RPMI7951 (cell line): ENCODE data around the gene KIAA1549. TPM values are rescaled to one million over a fixed set of nuclear protein-coding genes. Genes with fewer than 3 reads are reported as not detected.

ENCODE experiments used
- DNase-seq: peaks from one replicate; pipeline ENCODE4 v3.0.0-alpha.2; 2012; ENCODE audit warnings: low read depth
- total RNA-seq: library from RNA; depleted of rRNA; stranded (reverse); fragments of >200 nt; shearing (Covaris generic); gene quantifications from 2 replicates; pipeline ENCODE4 v1.2.3, GENCODE V29; 2014

Gene KIAA1549
- total RNA-seq, 1 experiment from 2014 or later, result 6.4 TPM

GRCh38 chr7:138907850-138908249, 73.3 kb downstream of the KIAA1549 start:
- DNase-seq, result no peak

- DNase-seq, result no peak
Measured at GRCh38 chr7:138907201-138907847, 73.9 kb downstream of the KIAA1549 start.

- DNase-seq, result no peak
Measured at GRCh38 chr7:138903859-138904435, 77.2 kb downstream of the KIAA1549 start.

GRCh38 chr7:138903186-138903820, 77.9 kb downstream of the KIAA1549 start:
- DNase-seq, result peak; percentile 70

- no peak for DNase-seq
Measured at GRCh38 chr7:138902161-138902560, 79.0 kb downstream of the KIAA1549 start.

- DNase-seq, result peak; percentile 93
Measured at GRCh38 chr7:138900035-138900828, 81.0 kb downstream of the KIAA1549 start.

- no peak for DNase-seq
Measured at GRCh38 chr7:138898802-138899201, 82.4 kb downstream of the KIAA1549 start.

GRCh38 chr7:138898255-138898654, 82.9 kb downstream of the KIAA1549 start:
- DNase-seq, result no peak

- no peak for DNase-seq
Measured at GRCh38 chr7:138895679-138896078, 85.5 kb downstream of the KIAA1549 start.

GRCh38 chr7:138893258-138893657, 87.9 kb downstream of the KIAA1549 start:
- DNase-seq, result no peak

GRCh38 chr7:138892812-138893211, 88.4 kb downstream of the KIAA1549 start:
- DNase-seq, result no peak

- DNase-seq, result no peak
Measured at GRCh38 chr7:138892006-138892630, 89.1 kb downstream of the KIAA1549 start.

GRCh38 chr7:138891446-138891810, 89.8 kb downstream of the KIAA1549 start:
- DNase-seq, result peak; percentile 89

- DNase-seq, result peak; percentile 99
Measured at GRCh38 chr7:138890499-138891445, 90.4 kb downstream of the KIAA1549 start.

- DNase-seq, result peak; percentile 87
Measured at GRCh38 chr7:138889582-138890498, 91.3 kb downstream of the KIAA1549 start.

GRCh38 chr7:138887872-138888656, 93.1 kb downstream of the KIAA1549 start:
- DNase-seq, result no peak

- no peak for DNase-seq
Measured at GRCh38 chr7:138887085-138887710, 94.0 kb downstream of the KIAA1549 start.

GRCh38 chr7:138886501-138886917, 94.7 kb downstream of the KIAA1549 start:
- peak; percentile 79 for DNase-seq
